Urinary bladder (tissue), 4 donors: ENCODE results near the gene MARS2. TPM values are rescaled to one million over a fixed set of nuclear protein-coding genes. Genes with fewer than 3 reads are reported as not detected.
"Not testable (repeated sequence)": the region's sequence is repeated elsewhere in the genome, so short reads cannot be mapped to it uniquely, and the experiment has no call there.

Source experiments
- DNase-seq: peaks from one replicate; pipeline ENCODE4 v3.0.0-alpha.2; 2015; ENCODE audit errors: extremely low spot score
- H3K27ac ChIP-seq: one replicate; pipeline ENCODE4 v1.5.1; 2013; ENCODE audit warnings: low read depth, mild to moderate bottlenecking, moderate library complexity
- H3K36me3 ChIP-seq: one replicate; pipeline ENCODE4 v1.6.1; 2013; ENCODE audit warnings: mild to moderate bottlenecking, moderate library complexity; ENCODE audit not compliant: insufficient read depth
- H3K4me1 ChIP-seq: one replicate; pipeline ENCODE4 v1.6.1; 2013; ENCODE audit warnings: mild to moderate bottlenecking, moderate library complexity; ENCODE audit not compliant: insufficient read depth
- H3K4me3 ChIP-seq: one replicate; pipeline ENCODE4 v1.5.1; 2013; ENCODE audit warnings: low read depth, low read length
- WGBS: extraction: QIAGEN DNeasy Blood & Tissue Kit; methylation state at CpG from one replicate; pipeline ENCODE4 v1.1.7; 2013; 5-methylcytosine and 5-hydroxymethylcytosine counted together
- polyA plus RNA-seq: library from polyadenylated mRNA; stranded (reverse); fragments of 200-250 nt; gene quantifications from one replicate; pipeline ENCODE4 v1.2.3, GENCODE V29; 2013
- total RNA-seq: library from RNA; depleted of rRNA; stranded (reverse); fragments of >200 nt; gene quantifications from one replicate; pipeline ENCODE4 v1.2.3, GENCODE V29; 2014
- donor health status: healthy with polysubstance abuse.
- donor health status: healthy.

MARS2 gene
- total and polyA plus RNA-seq, 2 donors = 3.7 to 3.8 TPM

- H3K36me3 ChIP-seq = no peaks in the 10 kb centered on the region
- DNase-seq = no peak
- no peak overlapping the region for H3K27ac ChIP-seq
- no peaks in the 10 kb centered on the region for H3K4me1 ChIP-seq
- H3K4me3 ChIP-seq = no peak overlapping the region
Measured at GRCh38 chr2:197711578-197711977, 6.4 kb downstream of the MARS2 start.

- WGBS = 84% methylated on average over 3 of the region's 3 CpGs
- H3K4me3 ChIP-seq = no peak overlapping the region
Measured at GRCh38 chr2:197713271-197713670, 8.1 kb downstream of the MARS2 start.

GRCh38 chr2:197717863-197718262 is 12.7 kb downstream of the MARS2 start:
- DNase-seq = no peak
- 82% methylated on average over 2 of the region's 2 CpGs for WGBS
- Histone ChIP-seq H3K27ac (no peak overlapping the region), H3K36me3 (no peaks in the 10 kb centered on the region), H3K4me1 (no peaks in the 10 kb centered on the region), H3K4me3 (no peak overlapping the region)

More at GRCh38 chr2:197713271-197713670, 8.1 kb downstream of the MARS2 start:
- Histone ChIP-seq H3K27ac (no peak overlapping the region), H3K36me3 (no peaks in the 10 kb centered on the region), H3K4me1 (no peaks in the 10 kb centered on the region)
- no peak for DNase-seq

GRCh38 chr2:197727011-197727410 is 21.8 kb downstream of the MARS2 start:
- no peaks in the 10 kb centered on the region for H3K36me3 ChIP-seq
- DNase-seq = no peak
- H3K4me3 ChIP-seq = no peak overlapping the region
- no peaks in the 10 kb centered on the region for H3K4me1 ChIP-seq
- H3K27ac ChIP-seq = no peak overlapping the region

- 91% methylated on average over 31 of the region's 32 CpGs for WGBS
Measured at GRCh38 chr2:197728555-197729544, 23.7 kb downstream of the MARS2 start.

GRCh38 chr2:197740200-197740599 is 35.0 kb downstream of the MARS2 start:
- H3K4me1 ChIP-seq = no peaks in the 10 kb centered on the region
- DNase-seq = no peak
- H3K36me3 ChIP-seq = no peaks in the 10 kb centered on the region
- no peak overlapping the region for H3K4me3 ChIP-seq
- no peak overlapping the region for H3K27ac ChIP-seq

More at GRCh38 chr2:197728555-197729544, 23.7 kb downstream of the MARS2 start:
- not testable (repeated sequence) for H3K4me1 ChIP-seq, H3K27ac ChIP-seq, H3K36me3 ChIP-seq, DNase-seq, H3K4me3 ChIP-seq

Other genes with a start within 250 kb of the MARS2 start
- 143 TPM for gene HSPD1, start 205.5 kb upstream of the MARS2 start, total RNA-seq
- gene HSPD1, start 205.5 kb upstream of the MARS2 start, polyA plus RNA-seq = 158 TPM
- 60.7 TPM for gene HSPE1, start 205.0 kb upstream of the MARS2 start, total RNA-seq
- gene HSPE1, start 205.0 kb upstream of the MARS2 start, polyA plus RNA-seq = 113 TPM
- 67.7 TPM for gene MOB4, start 189.3 kb upstream of the MARS2 start, total RNA-seq
- gene MOB4, start 189.3 kb upstream of the MARS2 start, polyA plus RNA-seq = 41.2 TPM
- gene RFTN2, start 29.8 kb upstream of the MARS2 start, total RNA-seq = 37.4 TPM
- 4.0 TPM for gene RFTN2, start 29.8 kb upstream of the MARS2 start, polyA plus RNA-seq
- gene BOLL, start 80.0 kb downstream of the MARS2 start, total RNA-seq = 0.11 TPM
- not detected for gene BOLL, start 80.0 kb downstream of the MARS2 start, polyA plus RNA-seq
- gene PLCL1, start 99.2 kb downstream of the MARS2 start, total RNA-seq = 17.8 TPM
- gene PLCL1, start 99.2 kb downstream of the MARS2 start, polyA plus RNA-seq = 6.0 TPM